SK-N-SH (cell line): Measurements from ENCODE around the gene CFAP70.

ENCODE experiments used
- CHD2 ChIP-seq: fragments of 150-350 bp; IDR thresholded peaks from 2 replicates; pipeline ENCODE4 v1.6.1; 2018; ENCODE audit warnings: low read length; ENCODE audit not compliant: partially characterized antibody
- CTCF ChIP-seq: fragments of 200-600 bp; sonication (generic); IDR thresholded peaks from 2 replicates; pipeline ENCODE4 v1.6.1; 2017; ENCODE audit warnings: antibody characterized with exemption, mild to moderate bottlenecking, moderate library complexity
- ELF1 ChIP-seq: IDR thresholded peaks from 2 replicates; pipeline ENCODE4 v1.4.0; 2012
- EZH2phosphoT487 ChIP-seq: fragments of 200-600 bp; sonication (generic); IDR thresholded peaks from 2 replicates; pipeline ENCODE4 v1.6.1; 2017; ENCODE audit warnings: low read depth, mixed run types, mild to moderate bottlenecking, antibody characterized with exemption, moderate library complexity, borderline replicate concordance
- POLR2AphosphoS5 ChIP-seq: IDR thresholded peaks from 2 replicates; pipeline ENCODE4 v1.6.1; 2012; ENCODE audit warnings: low read depth, low read length
- RAD21 ChIP-seq: IDR thresholded peaks from 2 replicates; pipeline ENCODE4 v1.6.1; 2012; ENCODE audit warnings: mild to moderate bottlenecking, low read length
- REST ChIP-seq: IDR thresholded peaks from 2 replicates; pipeline ENCODE4 v1.6.1; 2012; ENCODE audit warnings: mild to moderate bottlenecking, low read depth, low read length, moderate library complexity
- RFX5 ChIP-seq: IDR thresholded peaks from 2 replicates; pipeline ENCODE4 v1.6.1; 2012; ENCODE audit warnings: mild to moderate bottlenecking, improper control_type of control experiment, low read length
- SIN3A ChIP-seq: IDR thresholded peaks from 2 replicates; pipeline ENCODE4 v1.6.1; 2012; ENCODE audit warnings: low read depth, mild to moderate bottlenecking, low read length, moderate library complexity, borderline replicate concordance
- TAF1 ChIP-seq: IDR thresholded peaks from 2 replicates; pipeline ENCODE4 v1.6.1; 2012; ENCODE audit warnings: low read depth, mild to moderate bottlenecking, low read length, moderate library complexity, borderline replicate concordance
- YY1 ChIP-seq: IDR thresholded peaks from 2 replicates; pipeline ENCODE4 v1.4.0; 2012; ENCODE audit warnings: low read depth, mild to moderate bottlenecking
- TF ChIP-seq, protein P1 (sequence below): fragments of 150-350 bp; IDR thresholded peaks from 2 replicates; pipeline ENCODE4 v1.6.1; 2017; ENCODE audit warnings: antibody characterized with exemption, low read length, low read depth, borderline replicate concordance

DNA sequence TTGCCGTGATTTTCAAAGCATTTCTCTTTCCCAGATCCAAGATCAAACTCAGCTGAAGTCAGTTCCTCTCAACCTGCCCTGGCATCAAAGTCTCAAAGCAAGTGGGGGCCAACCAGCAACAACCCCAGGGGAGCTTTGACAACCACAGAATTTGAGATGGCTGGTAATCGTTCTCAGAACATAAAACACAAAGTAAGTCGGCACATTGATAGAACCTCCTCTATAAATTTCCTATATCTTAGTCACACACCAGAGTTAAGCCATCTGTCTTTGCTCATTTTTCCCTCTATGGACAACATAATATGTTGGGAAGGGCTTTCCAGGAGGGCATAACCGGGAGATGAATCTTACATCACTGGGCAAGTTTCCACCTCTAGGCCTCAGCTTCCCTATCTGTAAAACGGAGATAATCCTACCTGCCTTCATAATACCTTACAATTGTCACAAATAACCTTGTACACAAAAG, 110.4 kb downstream of the CFAP70 start:
- TF ChIP-seq CTCF (no peak), CHD2 (no peak), POLR2AphosphoS5 (no peak; the same call in 1 of the 2 replicates), TAF1 (no peak), ELF1 (no peak), YY1 (no peak), REST (no peak), SIN3A (no peak), EZH2phosphoT487 (no peak), RFX5 (no peak), RAD21 (no peak)
- TF ChIP-seq, protein P1, sequence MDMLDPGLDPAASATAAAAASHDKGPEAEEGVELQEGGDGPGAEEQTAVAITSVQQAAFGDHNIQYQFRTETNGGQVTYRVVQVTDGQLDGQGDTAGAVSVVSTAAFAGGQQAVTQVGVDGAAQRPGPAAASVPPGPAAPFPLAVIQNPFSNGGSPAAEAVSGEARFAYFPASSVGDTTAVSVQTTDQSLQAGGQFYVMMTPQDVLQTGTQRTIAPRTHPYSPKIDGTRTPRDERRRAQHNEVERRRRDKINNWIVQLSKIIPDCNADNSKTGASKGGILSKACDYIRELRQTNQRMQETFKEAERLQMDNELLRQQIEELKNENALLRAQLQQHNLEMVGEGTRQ = no peak
